ENCODE results near the gene RIMBP2.

DNA sequence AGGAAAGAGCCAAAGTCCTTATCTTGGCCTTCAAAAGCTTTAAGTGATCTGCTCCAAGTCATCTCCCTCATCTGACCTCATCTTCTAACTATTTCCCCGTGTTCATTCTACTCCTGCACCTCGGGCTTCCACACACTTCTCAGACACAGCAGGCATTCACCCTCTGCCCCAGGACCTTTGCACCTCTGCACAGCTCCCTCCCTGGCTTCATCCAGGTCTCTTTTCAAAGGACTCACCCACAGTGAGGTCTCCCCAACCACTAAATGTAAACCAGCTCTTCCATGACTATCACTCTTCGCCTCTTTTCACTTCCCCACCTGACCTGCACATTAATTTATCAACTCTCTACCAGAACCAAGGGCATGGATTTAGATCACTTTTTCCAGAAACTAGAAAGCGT is 216.6 kb downstream of the RIMBP2 start:
- TF ChIP-seq CTCF (conservative IDR thresholded peaks at IDR 0.05; ENCODE audit: low read depth in 2 of 2) (no peak), EZH2phosphoT487 (IDR thresholded peaks at IDR 0.05; ENCODE audit: unreplicated experiment) (no peak)
